HG02642 (cell line): ENCODE measurements around the gene STARD13.
A peak's percentile ranks its signal among the peaks of the same experiment; 100 is the strongest.

Experiments used
- ATAC-seq: cut with Tn5 transposase; IDR thresholded peaks from one replicate; pipeline ENCODE4 v1.9.1; 2021; ENCODE audit warnings: mild to moderate bottlenecking; ENCODE audit not compliant: unreplicated experiment, poor library complexity

The STARD13 gene

DNA sequence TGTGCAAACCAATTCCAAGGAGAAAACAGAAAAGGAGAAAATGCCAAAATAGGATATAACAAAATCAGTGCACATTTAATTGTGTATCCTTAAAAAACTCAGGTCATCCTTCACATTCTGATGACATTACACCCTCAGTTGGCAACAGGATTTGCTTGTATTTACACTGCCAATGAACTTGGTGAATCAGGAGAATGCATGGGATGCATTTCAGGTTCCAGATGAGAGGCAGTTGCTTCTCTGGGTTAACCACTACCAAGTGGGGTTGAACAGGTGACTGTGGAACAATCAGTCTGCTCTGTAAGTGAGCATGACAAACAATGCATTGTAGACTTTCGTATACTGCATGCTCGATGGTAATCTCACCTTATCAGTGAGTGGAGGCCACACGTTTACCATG, 79.1 kb downstream of the STARD13 start:
- no peak for ATAC-seq

DNA sequence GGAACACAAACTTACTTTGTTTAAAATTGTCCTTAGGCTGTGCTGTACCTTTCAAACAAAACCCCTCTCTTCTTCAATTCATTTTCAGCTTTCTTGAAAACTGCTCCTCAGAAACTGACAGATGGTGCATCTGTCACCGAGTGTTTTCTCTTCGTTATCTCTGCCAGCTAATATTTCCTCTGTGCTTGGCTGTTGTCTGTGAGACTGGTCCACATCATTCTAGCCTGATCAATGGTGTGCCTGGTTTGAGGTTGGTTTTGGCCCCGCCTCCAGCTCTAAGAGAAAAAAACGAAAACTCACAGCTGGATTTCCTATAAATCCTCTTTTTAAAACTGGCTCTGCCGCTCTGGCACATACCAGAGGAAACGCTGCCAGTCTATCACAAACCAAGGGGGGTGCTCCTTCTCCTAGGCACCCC, 79.7 kb downstream of the STARD13 start:
- peak; percentile 58 for ATAC-seq

DNA sequence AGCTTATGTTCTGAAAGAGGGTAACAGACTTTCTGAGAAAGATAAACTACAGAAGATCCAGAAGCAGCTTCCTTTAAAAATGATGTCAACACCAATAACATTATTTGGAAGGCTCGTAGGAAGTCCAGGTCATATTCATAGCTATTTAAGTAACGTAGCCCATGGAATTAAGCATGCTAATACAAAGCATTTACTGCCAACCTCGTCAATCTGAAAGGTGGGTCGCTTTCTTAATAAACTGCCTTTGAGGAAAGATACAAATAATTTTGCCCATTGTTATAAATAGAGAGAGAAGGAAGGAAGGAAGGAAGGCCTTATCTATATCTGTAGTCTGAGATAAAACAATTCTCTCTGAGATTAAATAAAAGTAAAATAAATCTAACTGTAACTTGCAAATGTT, 80.3 kb downstream of the STARD13 start:
- no peak for ATAC-seq

DNA sequence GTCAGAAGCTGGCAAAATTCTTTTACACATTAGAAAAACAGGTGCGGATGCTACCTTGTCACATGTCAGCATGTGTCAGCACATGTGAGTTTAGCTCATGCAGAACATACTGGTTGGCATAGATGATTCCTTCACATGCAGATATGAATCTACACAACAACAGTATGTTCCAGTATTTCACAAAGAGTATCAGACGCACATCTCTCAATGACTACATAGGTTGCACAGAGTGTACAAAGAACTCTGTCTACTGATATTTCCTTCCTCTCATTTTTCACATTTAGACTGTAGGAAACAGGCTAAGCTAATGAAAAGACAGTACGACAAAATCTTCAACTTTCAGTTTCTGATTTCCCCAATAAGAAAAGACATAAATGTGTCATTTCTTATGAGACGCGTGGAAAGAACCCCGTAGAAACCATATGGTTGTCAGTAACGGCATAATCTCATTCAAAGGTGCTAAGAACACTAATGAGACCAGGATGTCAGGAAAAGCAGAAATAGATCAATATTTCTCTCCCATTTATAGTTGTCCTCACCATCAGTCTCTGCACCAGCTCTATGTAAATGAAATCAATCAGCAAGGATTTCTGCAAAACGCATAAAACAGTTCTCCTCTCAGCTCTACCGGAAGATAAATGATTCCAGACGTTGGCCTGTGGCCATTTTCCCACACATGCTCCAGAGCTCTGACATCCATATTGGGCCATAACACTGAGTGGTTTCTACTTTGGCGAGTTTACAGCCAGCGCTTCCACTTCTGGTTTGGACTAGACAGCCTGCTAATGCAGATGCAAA, 81.2 kb downstream of the STARD13 start:
- ATAC-seq: peak; percentile 34

DNA sequence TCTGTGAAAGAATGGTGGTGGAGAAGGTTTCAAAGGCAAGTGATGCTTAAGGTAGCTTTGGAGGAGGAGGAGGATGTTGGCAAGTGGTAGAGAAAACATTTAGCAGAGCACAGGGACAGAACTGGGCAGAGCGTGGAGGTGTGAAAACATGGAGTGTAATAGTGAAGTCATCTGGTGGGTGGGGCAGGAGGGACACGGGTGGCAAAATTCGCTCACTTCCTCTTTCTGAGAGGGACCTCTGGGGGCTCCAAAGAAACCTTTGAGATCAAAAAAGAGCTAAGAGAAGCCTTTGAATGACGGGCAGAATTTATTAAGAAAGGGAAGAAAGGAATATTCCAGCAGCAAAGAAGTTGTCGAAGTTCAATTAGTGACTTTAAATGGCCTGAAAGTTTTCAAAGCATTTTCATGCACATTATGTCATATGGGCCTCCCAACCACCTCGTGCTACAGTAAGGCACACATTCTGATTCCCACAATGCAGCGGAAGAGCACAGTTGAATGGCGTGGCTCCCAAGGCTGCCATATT, 82.8 kb downstream of the STARD13 start:
- ATAC-seq: no peak

- no peak for ATAC-seq
These were observed 83.9 kb downstream of the STARD13 start for GRCh38 chr13:33201659-33202058.

GRCh38 chr13:33199289-33199850, 86.2 kb downstream of the STARD13 start:
- ATAC-seq: no peak

- no peak for ATAC-seq
These were observed 88.0 kb downstream of the STARD13 start for GRCh38 chr13:33197541-33197971.

- ATAC-seq: no peak
These were observed 88.8 kb downstream of the STARD13 start for GRCh38 chr13:33196767-33197166.

- no peak for ATAC-seq
These were observed 89.7 kb downstream of the STARD13 start for GRCh38 chr13:33195693-33196464.

- peak; percentile 83 for ATAC-seq
These were observed 90.5 kb downstream of the STARD13 start for GRCh38 chr13:33194820-33195692.

GRCh38 chr13:33193428-33193974, 92.1 kb downstream of the STARD13 start:
- ATAC-seq: no peak

DNA sequence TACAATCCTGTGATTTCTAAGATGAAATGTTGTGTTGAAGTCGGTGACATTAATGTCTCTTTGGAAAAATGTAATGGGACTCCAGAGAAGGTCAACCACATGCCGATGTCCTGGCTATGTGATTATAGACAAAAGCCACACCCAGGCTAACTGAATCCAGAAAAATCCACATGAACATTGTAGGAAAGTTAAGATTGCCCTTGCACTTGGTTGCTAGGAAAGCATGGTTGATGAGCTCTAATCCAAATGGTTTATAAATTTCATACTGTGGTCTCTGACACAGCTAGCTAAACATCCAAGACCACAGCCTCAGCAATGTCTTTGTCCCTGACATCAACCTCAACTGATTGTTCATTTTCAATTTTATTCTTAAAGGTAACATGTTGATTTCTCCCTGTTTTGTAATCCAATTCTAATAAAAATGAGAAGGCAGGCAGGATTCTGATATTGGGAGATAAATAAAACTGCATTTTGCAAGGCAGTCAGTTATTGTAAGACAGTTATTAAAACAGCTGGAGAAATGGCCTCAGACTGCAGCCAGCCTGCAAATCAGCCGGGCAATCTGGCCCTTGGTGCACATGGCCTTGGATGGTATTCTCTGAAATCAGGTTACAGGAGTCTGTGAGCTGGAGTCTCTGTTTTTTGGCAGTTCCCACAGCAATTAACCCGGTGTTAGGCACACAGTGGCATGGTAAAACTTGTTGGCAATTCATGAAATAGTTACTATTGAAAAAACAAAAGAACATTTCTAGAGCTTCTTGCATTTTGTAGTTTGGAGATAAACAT, 93.9 kb downstream of the STARD13 start:
- ATAC-seq: no peak

GRCh38 chr13:33189470-33189869, 96.1 kb downstream of the STARD13 start:
- ATAC-seq: no peak

DNA sequence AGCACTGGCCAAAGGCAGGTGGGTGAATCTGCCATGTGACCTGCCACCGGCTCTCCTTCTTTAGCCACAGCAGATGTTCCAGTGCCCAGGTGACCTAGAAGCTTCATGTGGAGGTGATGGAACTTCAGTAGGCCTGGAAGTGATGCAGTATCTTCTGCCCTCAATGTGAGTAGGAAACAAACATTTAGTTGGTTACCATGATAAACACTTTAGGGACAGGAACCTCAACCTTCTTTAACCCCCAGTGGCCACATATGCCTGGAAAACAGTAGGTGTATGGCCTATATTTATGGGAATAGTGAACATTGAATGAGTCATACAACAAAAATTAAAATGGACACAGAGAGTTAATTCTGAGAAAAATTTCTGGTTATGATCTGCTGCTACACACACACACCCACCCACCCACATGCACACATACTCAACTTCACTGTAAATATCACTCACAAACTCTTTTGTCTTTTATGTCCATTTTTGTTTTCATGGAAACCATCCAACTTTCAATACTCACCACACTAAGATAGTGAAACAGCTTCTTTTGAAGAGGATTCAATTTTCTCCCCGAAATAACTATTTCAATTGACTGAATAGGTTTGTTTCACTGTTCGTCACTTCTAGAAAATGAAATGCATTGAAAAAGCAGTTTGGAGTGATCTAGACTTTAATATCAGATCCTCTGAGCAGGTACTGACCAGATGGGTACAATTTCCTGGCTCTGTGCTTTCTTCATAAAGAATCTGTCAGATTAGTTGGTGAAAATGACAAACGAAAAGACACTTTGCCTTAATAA, 97.3 kb downstream of the STARD13 start:
- ATAC-seq: peak; percentile 61

DNA sequence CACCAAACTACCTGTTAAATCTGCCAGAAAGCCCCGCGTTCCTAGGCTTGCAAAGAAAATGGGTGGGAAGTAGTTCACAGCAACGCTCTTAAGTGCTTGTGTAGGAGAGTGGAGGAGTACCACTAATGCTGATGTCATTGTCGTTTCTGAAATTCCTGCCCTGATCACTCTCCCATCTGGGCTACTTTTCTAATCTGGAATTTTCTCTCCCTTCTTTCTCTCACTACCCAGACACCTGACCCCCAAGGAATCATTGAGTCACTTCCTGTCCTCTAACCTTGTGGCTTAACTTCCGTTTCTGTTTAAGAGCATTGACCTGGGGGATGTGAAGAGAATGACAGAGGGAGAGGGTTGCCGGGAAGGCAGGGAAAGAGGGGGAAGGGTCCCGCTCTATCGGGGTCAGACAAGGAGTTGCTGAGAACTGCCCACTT, 98.7 kb downstream of the STARD13 start:
- no peak for ATAC-seq

DNA sequence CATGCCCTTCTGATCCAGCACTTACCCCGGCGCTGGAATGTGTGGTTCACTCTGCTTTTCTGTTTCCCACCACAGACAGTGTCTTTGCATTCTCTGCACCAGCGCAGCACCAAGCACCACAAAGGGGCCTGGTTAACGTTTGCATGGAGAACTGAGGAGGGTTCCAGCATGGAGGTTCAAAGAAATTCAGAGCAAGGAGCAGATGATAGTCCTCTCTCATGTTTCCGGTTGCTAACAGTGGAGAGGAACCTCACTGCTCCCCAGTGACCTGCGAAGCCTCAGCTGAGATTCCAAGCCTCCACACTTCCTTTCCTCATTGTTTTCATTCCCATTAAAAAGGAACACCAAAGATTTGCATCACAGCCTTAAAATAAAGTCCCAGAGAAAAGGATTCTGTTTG, 99.7 kb downstream of the STARD13 start:
- no peak for ATAC-seq

GRCh38 chr13:33184530-33184929, 101.0 kb downstream of the STARD13 start:
- ATAC-seq: no peak
